HG02973 (cell line): ENCODE measurements around the gene BRIX1.
"Not testable (repeated sequence)": the region's sequence is repeated elsewhere in the genome, so short reads cannot be mapped to it uniquely, and the experiment has no call there.

Experiments
- ATAC-seq: cut with Tn5 transposase; IDR thresholded peaks from one replicate; pipeline ENCODE4 v1.9.1; 2021; ENCODE audit warnings: moderate library complexity; ENCODE audit not compliant: unreplicated experiment

Gene BRIX1

DNA sequence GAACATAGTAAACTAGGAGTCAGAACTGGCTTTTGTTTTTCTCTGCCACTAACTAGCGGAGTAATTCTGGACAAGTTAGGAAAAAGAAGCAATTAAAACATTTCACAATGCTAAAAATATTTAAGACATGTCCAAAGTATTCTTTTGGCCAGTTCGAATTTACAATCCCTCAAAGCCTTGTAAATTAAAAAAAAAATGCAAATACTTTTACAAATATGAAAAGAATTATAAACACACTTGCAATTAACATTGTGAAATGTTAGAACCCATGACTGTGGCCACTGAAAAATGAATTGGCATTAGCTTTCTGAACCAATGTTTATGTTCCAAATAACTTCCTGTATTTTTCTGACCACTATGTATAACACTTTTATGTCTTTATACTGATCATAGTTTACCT is 2.4 kb upstream of the BRIX1 start:
- ATAC-seq = no peak

DNA sequence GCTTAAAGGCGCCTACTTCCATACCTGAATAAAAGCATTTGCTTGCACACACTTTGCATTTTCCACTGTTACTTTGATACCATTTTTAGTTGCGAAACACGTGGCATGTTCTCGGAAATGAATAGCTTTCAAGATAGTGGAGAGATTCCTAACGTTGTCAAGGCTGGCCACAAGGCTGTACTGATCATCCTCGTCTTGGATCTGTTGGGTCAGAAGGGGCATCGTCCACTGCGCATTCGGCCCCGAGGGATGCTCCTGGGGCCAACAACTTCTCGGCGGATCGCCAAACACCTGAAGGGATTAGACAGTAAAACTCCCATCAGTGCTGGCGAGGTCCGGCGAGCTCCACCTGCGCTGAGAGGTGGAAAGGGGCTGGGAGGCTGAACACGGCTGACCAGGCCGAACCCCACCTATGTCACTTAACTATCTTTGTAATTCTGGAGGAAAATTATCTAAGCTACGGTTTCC is 806 bp upstream of the BRIX1 start:
- ATAC-seq = peak; percentile 6

DNA sequence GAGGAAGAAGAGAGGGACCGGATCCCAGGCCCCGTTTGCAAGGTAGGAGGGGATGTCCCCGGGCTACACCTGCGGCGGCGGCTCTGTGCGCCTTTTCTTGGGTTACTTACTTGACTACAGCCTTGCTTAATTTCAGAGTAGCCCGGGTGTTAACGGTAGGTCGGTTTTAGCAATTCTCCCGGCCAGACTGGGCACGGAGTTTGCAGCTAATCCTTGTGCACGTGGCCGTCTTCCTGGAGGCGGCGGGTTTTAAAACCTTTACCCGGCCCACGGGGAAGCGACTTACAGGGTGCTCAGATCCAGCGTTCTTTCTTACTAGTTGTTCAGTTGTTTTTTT is 313 bp downstream of the BRIX1 start:
- peak; percentile 16 for ATAC-seq

DNA sequence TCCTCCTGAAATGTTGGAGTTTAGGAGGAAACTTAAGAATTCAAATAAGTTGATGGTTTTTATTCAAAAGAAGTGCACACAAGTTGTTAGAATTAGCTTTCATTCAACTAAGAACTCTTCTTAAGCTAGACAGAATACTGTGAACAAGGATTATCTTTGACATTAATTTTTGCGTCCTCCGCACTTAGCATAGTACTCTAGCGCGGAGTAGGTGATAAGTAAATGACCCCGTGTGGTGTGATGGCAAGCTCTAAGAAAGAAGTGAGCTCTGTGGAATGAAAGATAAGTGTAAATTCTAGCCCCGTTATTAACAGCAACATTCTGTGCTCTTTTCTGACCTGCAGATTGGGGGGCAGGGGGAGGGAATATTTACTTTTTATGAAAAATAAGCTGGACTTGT is 1.0 kb downstream of the BRIX1 start:
- no peak for ATAC-seq

DNA sequence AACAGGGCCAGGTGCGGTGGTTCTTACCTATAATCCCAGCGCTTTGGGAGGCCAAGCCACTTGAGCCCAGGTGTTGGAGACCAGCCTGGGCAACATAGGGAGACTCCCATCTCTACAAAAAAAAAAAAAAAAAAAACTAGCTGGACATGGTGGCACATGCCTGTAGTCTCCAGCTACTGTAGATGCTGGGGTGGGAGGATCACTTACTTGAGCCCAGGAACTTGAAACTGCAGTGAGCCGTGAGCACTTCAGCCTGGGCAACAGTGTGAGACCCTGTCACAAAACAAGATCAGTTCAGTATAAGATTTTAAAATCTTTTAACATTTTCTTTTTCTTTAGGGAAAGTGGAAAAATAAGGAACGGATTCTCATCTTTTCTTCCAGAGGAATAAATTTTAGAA is 2.5 kb downstream of the BRIX1 start:
- ATAC-seq = no peak

DNA sequence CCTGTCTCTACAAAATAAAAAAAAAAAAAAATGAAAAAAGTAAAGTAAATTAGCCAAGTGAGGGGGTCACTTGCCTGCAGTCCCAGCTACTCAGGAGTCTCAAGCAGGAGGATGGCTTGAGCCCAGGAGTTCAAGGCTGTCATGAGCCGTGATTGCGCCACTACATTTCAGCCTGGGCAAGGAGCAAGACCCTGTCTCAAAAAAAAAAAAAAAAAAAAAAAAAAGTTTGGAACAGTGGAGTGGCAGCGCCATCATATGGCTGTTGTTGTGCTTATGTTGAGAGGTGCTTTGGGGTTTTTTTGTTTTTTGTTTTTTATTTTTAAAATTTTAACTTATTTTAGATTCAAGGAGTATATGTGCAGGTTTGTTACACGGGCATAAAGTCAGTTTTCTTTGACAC is 3.6 kb downstream of the BRIX1 start:
- no peak for ATAC-seq

DNA sequence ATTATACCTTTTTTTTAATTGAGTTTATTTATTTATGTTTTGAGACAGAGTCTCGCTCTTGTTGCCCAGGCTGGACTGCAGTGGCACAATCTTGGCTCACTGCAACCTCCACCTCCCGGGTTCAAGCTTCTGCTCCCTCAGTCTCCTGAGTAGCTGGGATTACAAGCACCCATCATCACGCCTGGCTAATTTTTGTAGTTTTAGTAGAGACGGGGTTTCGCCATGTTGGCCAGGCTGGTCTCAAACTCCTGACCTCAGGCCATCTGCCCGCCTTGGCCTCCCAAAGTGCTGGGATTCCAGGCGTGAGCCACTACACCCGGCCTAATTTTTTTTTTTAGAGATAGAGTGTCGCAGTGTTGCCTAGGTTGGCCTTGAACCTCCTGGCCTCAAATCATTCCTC is 7.7 kb downstream of the BRIX1 start:
- ATAC-seq = not testable (repeated sequence)

DNA sequence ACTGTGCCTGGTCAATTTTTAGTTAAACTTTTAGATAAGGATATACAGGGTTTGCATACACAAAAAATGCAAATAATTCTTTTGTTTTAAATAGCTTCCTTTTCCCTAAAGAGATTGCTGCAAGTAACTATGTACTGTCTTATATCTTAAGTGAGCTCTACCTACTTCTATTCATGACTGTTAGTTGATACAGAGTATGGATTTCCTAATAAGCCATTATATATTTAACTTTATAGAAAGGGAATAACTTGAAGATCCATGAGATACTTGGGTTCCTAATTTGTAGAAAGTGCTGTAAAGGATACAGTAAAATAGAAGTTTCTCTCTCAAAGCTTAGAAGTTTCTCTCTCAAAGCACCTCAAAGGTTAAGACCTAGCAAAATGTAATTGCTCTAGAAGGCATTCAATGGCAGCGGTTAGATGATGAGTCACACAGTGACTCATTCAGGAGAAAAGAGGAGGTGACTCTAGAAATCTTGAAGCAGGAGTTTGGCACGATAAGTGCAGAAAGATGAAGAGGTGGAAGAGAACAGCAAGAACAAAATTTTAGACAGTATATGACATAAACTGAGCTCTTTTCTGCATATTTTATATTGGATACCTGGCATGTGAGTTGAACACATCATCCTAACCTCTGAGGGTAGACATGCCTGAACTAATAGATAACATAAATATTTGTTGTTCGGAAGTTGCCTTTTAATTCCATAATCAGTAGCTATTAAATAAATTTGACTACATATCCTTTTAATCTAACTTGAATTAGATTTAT is 8.4 kb downstream of the BRIX1 start:
- ATAC-seq = peak; percentile 60

DNA sequence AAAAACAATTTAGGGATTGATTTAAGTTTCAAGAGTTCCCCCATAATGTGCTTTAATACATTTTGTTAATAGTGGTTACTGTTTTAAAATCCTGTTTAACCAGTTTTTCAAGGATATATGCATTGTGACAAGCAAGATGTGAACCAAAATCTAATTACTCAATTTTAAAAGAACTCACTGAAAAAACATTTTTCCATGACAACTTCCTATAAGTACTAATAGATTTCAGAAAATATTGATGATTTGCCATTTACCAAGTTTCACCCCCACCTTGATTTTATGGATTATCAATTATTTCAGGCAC is 8.9 kb downstream of the BRIX1 start:
- ATAC-seq = no peak

DNA sequence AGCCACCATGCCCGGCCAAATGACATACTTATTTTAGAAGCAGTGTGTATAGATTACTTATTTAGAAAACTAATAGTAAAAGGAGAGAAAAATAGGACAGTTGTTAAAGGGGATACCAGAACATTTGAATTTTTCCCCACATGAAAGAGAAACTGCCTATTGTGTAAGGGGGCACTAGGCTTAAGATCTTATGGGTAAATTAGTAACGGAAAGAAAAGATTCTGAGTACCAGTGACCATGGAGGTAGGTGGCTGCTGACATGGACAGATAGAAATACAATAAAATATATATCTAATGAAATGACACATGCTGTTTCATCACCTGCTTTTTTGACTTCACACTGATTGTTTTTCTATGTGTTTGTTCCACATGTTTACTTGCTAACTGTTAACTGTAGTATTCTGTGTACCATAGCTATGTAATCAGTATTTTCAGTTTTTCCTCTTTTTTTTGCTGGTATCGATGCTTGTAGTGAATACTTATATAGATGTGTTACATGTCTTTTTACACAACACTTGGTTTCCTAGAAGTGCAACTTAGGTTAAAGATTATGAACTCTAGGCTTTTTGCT is 10.9 kb downstream of the BRIX1 start:
- no peak for ATAC-seq

DNA sequence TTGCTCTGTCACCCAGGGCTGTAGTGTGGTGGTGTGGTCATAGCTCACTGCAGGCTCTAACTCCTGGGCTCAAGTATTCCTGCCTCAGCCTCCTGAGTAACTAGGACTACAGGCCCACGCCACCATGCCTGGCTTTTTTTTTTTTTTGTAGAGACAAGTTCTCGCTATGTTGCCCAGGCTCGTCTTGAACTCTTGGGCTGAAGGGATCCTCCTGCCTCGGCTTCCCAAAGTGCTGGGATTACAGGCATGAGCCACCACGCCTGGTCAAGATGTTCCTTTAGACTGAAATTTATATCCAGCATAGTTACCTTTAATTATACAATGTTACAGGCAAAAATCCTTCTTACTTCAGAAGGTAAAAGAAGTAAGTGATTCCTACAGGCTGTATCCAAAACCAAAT is 12.3 kb downstream of the BRIX1 start:
- no peak for ATAC-seq

DNA sequence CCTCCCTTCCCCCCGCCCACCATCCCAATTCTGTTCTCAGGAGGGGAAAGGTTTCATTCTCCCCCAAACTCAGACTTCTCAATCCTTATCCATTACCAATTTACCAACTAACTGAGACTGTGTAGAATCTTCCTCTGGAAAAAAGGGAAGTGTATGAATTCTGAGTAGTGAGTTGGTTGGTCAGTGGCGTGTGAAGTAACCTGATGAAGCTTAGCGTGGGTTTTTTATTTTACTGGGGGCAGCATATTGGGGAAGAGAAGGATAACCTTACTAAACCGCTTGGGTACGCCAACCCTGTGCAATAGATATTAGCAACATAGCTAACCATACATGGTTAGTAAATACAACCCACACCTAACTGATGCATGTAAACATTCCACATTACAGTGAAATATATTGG is 12.8 kb downstream of the BRIX1 start:
- ATAC-seq = no peak

DNA sequence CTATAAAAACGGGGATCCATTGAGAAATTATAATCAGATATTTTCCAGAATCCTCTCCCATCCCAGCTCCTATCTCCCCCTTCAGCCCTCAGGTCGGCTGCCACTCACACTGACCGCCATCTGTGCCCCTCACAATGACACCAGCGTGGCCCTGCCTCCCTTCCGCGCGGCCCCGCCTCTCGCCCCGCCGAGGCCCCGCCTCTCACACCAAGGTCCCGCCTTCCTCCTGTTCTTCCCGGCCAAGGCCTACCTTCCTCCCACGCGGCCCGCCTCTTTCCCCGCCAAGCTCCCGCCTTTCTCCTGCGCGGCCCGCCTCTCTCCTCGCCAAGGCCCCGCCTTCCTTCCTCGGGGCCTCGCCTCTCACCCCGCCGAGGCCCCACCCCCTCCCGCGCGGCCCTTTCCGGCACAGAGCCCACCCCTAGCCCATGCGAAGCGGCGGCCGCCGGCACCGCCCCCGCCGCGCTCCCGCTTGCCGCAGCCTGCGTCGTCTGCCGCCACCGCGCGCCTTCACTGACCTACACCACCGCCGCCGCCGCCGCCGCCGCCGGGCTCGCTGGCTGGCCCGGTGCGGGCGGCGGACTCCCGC is 13.7 kb downstream of the BRIX1 start, which contains the start of gene DNAJC21:
DNAJC21 (plus strand) TSS at position 426 of the 586 bp plus-strand sequence. CDS start 261 bp downstream, outside the sequence.
- ATAC-seq = peak; percentile 87

DNA sequence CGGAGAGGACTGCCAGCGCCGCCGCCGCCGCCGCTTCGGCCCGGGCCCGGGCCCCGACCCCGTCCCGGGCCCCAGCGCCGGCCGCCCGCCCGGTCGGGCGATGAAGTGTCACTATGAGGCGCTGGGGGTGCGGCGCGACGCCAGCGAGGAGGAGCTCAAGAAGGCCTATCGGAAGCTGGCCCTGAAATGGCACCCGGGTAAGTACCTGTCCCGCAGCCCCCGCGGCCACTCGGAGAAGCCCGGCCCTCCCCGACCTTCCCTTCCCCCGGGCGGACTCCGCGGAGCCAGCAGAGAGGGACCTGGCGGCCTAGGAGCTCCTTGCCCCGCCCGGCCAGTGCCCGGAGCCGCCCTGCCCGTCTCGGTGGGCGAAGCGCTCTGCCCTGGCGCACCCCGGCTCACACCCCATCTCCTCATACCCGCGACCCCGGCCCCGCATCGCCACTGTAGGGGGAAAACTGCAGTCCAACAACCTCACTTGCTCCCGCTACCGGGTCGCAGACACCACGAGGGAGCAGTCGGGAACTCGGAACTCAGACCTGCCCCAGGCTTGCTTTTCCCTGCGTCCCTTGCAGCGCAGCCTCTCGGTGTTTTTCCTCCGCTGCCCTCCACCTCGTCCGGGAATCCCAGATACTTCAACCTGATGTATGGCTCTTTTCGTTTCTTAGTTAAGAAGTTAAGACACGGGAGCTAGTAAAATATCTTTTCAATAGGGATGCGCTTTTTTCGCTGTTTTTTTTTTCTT is 14.4 kb downstream of the BRIX1 start:
- peak; percentile 75 for ATAC-seq

DNA sequence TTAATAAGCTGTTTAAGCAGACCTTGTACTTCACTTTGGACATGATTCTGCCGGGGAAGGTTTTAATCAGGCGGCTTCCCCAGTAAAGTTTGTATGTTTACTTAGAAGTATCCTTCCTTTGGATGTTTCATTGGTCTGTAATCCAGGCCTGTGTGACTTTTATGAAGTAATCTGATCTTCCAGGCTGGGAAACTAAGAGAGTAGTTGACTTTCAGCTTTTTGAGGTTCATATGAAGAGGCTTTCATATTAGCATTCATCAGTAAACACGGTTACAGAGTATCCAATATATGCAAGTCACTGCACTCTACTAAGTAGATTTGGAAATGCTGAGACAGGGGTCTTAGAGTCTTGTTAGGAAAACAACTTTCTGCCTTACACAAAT is 14.9 kb downstream of the BRIX1 start:
- no peak for ATAC-seq

DNA sequence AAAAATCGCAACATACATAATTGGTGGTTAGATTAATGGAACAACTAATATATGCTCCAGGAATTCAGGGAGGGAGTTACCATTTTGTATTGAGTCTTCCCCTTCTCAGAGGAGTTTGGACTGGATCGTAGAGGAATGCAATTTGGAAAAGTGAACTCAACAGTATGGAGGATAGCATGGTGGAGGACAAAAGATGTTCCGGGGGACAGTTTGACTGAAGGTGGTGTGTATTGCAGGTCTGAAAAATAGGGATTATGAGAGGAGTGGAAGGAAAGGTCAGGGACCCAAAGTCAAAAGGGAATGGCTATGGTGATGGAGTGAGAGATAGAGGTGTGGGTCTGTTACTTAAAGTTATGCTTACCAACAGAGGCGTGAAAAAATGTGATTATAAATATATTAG is 15.4 kb downstream of the BRIX1 start:
- no peak for ATAC-seq

DNA sequence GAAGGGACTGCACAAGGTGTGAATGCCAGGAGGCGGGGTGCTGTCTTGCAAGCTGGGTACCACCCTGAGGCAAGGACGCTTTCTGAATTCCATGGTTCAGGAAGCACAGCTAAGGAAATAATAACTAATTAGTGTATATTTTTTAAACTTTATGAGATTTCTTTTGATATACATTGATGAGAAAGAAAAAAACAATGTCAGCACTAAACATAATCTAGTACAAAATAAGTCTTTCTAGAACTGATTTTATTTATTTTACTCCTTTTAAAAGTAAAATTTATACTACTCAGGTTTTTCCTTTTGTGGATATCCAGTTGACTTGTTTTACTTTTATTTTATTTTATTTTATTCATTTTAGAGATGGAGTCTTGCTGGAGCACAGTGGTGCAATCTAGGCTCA is 17.4 kb downstream of the BRIX1 start:
- ATAC-seq = no peak

DNA sequence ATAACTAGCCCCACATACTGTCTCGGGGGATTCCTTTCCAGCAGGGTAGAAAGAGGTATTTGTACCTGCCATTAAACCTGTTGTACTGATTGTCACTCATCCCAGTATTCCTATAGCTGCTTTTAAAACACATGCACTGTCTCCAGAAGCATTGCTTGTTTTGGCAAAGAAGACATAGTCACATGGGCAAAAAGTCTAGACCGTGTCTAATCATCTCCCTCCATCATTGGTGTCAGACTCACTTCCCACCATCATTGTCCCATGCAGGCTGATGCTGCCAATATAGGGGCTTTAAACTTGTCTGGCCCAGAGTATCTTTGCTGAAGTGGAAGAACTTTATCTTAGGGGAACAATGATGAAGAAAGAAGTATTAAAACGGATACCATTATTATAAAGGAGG is 26.4 kb downstream of the BRIX1 start:
- ATAC-seq = no peak

DNA sequence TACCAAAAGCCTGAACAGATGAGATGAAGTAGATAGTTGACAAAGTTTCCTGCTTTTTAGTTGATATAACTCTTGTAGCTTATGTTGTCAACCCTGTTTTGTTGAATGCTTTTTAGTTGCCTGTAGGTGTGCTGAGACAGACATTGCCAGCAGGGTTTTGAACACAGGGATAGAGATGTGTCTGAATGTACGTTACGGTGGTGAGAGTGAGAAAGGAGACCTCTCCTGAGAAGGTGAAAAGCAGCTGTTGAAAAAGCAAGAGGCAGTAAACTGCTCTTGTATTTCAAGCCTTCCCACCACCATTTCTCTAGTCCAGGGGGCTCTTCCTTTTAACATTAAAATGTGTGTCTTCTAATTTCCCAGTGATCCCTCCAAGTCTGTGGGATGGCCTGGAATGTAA is 28.5 kb downstream of the BRIX1 start:
- no peak for ATAC-seq

DNA sequence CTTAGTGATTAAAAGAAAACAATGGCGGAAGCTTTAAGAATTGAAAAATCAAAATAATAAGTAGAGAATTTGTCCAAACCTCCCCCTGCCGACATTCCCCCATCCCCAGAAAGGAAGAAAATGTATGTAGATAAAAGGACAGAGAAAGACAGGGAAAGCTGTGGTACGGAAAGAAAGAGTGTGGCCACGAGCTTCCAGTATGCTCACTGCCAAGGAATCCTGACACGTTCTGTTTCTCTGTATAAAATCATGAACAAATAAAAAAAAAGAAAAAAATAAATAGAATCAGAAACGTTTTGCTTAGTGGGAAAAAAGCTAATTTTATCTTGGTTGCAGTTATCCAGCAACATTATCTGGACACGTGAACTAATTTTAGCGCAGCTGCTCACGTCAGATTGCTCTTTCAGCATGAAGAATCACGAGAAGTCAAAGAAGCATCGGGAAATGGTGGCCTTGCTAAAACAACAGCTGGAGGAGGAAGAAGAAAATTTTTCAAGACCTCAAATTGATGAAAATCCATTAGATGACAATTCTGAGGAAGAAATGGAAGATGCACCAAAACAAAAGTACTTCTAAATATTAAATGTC is 29.0 kb downstream of the BRIX1 start:
- ATAC-seq = no peak

DNA sequence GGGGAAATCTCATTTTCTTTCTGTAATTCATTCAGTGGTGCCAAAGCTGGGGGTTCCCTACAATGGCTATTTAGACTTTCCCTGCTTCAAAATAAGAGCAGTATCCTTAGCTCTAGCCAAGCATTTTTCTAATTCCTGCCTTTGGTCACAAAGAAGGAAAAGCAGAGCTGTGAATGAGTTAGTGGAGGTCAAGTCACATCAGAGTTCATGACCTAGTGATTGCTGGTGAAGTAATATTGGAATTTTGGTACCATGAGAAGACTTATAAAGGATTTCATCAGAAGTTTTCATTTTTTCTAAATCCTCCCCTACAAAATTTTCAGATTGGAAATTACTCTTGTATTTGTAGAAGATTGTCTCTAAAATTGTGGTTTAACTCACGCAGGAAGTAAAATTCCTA is 41.8 kb downstream of the BRIX1 start:
- ATAC-seq = no peak
